GM18517 (cell line): ENCODE measurements around the gene JAKMIP1.

Experiments
- ATAC-seq: cut with Tn5 transposase; IDR thresholded peaks from one replicate; pipeline ENCODE4 v1.9.1; 2021; ENCODE audit warnings: mild to moderate bottlenecking, moderate library complexity; ENCODE audit not compliant: unreplicated experiment

JAKMIP1 gene

GRCh38 chr4:6122496-6122895, 77.9 kb downstream of the JAKMIP1 start:
- no peak for ATAC-seq

DNA sequence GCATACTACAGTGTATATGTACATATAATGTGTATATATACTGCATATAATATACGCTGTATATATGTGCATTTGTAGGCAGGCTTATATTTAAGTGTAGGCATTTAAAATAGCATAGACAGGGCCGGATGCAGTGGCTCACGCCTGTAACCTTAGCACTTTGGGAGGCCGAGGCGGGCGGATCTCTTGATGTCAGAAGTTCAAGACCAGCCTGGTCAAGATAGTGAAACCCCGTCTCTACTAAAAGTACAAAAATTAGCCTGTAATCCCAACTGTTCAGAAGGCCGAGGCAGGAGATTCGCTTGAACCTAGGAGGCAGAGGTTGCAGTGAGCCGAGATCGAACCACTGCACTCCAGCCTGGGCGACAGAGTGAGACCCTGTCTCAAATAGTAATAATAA, 78.4 kb downstream of the JAKMIP1 start:
- no peak for ATAC-seq

DNA sequence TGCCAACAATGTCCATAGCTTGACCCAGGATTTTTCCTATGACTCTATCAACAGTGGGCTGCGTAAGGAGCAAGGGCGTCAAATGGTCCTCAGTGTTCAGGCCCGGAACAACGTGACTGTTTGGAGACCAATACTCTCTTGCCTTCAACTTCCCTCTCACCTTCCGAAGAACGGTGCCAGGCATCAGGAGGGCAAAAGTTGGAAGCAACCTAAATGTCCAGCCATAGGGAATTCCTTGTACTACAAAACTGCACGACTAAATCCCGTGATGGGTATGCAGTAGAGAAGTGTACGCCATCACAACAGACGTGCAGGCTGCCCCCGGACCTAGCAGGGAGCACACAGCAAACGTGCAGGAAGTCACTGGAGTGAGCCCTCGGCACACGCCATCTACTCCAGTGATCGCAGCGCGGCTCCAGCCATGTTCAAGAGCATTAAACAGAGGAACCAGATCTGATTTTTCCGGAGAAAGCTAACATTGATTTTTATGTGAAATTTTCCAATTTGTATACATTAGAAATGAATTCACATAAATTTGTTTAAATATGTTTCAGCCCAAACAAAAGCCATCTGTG, 79.0 kb downstream of the JAKMIP1 start:
- ATAC-seq: no peak

- no peak for ATAC-seq
Measured at GRCh38 chr4:6120361-6120760, 80.0 kb downstream of the JAKMIP1 start.

DNA sequence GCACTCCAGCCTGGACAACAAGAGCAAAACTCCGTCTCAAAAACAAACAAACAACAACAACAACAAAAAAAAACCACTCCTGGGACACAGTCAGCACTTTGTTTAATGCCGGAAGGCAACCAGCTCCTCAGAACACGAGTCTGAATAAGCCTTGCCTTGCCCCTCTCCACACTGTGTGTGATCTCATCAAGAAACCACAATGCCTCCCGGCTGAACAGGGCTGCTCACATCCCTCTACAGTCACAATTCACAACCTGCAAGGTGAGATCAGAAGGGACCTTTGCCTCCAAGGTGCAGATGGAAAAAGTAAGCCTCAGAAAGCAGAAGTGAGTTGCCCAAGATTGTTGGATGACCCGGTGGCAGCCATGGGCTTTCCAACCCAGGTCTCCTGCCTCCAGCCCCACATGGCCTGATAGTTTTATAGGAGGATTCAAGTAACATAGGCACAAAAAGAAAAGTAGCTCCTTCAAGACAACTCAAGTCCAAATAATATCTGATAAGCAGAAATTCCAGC, 80.8 kb downstream of the JAKMIP1 start:
- ATAC-seq: no peak

DNA sequence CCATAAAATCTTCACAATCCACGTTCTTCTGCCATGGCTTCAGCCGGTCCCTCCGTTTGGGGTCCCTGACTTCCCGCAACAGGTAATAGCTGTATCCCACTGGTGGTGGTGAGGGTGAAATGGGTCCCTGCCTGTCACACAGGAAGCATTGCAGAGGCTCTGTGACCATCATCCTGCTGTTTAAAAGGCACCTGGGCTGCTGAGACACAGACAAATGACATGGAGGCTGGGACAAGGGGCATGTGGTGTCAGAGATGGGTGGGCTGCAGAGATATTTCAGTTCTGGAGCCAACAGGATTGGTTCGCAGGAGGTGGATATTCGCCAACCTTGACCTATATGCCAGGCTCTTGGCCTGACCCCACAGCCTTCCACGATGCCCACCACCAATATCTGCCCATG, 82.1 kb downstream of the JAKMIP1 start:
- ATAC-seq: no peak

GRCh38 chr4:6116696-6117285, 83.6 kb downstream of the JAKMIP1 start:
- no peak for ATAC-seq

- ATAC-seq: no peak
Measured at GRCh38 chr4:6115746-6116586, 84.4 kb downstream of the JAKMIP1 start.

GRCh38 chr4:6115342-6115741, 85.0 kb downstream of the JAKMIP1 start:
- ATAC-seq: no peak

- no peak for ATAC-seq
Measured at GRCh38 chr4:6114601-6115000, 85.7 kb downstream of the JAKMIP1 start.

- ATAC-seq: no peak
Measured at GRCh38 chr4:6114181-6114580, 86.2 kb downstream of the JAKMIP1 start.

GRCh38 chr4:6113641-6114040, 86.7 kb downstream of the JAKMIP1 start:
- ATAC-seq: no peak

DNA sequence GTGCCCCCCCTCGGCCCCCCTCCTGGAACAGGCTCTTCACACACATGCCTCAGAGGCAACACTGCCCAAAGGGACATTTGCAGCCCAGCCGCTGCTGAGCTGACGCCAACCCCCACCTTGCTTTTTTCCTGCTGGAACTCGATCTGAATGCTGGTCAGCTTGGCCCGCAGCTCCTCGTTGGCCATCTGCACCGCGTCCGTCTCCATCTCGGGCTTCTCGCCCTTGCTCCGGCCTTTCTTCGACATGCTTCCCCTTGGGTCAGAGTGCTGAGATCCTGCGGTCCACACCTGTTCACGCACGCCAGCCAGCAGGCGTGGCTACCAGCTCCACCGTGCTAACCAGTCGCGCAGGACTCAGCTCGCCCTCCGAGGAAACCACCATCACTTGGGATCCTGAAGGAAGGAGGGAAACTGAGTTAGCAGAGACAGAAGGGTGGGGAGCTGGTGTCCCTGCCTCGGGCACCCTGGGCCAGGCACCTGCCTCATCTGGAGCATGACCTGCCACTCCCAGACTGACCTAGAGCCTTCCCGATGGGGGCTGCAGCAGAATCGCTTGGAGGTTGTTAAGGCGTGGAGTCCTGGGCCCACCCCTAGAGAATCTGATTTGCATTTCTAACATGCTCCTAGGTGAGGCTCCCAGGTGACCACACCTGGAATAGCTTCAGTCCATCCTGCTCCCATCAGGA, 87.6 kb downstream of the JAKMIP1 start:
- ATAC-seq: no peak

GRCh38 chr4:6111354-6111960, 88.9 kb downstream of the JAKMIP1 start:
- no peak for ATAC-seq

DNA sequence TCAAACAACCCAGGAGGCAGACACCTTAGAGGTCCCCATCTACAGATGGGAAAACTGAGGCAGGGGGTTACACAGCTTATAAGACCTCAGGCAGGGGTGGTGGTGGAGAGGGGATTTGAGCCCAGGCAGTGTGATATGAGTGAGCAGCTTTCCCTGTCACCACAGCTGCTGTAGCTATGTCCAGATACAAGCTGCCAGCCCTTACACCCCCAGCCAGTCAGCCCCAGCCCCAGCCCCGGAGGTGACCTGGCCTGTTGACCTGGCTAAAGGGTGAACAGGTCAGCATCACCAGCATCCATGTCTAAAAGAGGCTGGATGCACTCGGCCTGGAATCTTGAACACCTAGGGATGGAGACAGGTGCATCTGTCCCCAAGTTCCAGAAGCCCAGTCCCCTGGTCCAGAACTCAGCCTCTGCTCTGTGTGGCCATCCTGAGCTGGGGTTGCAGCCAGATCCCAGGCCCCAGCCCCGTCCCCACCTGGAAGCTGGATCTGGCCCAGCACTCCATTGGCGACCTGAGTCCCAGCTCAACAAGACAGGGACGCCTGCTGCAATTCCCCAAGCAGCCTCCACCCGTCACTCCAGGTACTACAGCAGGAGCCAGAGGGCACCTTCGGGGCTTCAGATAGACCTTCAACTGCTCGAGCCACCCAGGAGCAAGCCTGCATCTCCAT, 89.5 kb downstream of the JAKMIP1 start:
- ATAC-seq: no peak

DNA sequence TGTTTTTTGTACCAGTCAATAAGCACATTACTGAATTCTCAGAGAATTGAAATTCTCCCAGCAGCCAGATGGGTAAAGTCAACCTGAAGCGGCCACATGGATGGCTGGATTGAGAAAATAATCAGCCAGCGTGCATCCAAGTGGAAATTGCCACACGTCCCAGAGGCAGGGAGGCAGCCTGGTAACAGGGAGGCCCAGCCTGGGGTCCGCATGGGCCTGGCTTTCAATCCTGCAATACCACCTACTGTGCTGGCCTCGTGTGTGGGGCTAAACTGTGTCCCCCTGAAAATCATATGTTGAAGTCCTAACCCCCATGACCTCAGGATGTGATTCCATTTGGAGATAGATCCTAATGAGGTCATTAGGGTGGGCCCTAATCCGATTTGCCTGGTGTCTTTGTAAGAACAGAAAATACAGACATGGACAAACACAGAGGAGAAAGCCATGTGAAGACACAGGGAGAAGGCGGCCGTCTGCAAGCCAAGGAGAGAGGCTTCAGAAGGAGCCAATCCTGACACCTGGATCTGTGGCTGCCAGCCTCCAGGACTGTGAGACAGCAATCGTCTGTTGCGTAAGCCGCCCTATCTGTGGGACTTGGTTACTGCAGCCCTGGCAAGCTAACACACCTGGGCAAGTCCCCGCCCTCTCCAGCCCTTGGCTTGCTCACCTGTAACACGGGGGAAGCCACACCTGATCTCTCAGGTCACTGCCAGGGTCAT, 90.3 kb downstream of the JAKMIP1 start:
- ATAC-seq: no peak

DNA sequence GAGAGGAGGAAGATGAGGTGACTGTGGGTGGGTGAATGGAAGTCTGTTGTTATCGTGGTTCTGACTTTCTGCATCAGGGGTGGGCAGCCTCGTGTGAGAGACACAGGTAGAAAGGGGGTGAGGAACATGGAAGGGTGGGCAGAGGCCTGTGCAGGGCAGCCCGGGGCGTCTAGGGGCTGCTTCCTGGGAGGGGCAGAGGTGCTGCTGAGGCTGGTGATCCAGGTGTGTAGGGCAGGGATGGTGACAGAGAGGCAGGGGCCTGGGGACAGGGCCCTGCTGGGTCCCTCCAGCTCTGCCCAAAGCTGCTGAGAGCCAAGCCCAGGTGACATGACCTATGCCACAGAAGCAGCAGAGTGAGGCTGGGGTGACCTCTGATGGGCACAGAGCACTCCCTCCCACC, 92.5 kb downstream of the JAKMIP1 start:
- no peak for ATAC-seq

- ATAC-seq: no peak
Measured at GRCh38 chr4:6107114-6107791, 93.1 kb downstream of the JAKMIP1 start.

GRCh38 chr4:6106156-6106555, 94.2 kb downstream of the JAKMIP1 start:
- no peak for ATAC-seq
